ENCODE measurements around the gene MEIS1. TPM values are rescaled to one million over a fixed set of nuclear protein-coding genes. Genes with fewer than 3 reads are reported as not detected.
A peak's percentile ranks its signal among the peaks of the same experiment; 100 is the strongest.

Gene MEIS1
- total and polyA plus RNA-seq, 2 donors from 2014 or later: 7.3 to 36.7 TPM

GRCh38 chr2:66536997-66537396 is 102.1 kb downstream of the MEIS1 start:
- no peak for TF ChIP-seq CTCF (IDR thresholded peaks at IDR 0.05; ENCODE audit: borderline replicate concordance, extremely low read depth, insufficient read depth)
- FAIRE-seq (no peak), DNase-seq (peak in 2 of 5 donors; percentile 47 to 59)
- Histone ChIP-seq H3K27ac (ENCODE audit: low read depth in 2 of 2, low read length in 2 of 2) (no peak overlapping the region), H3K36me3 (ENCODE audit: control insufficient read depth in 2 of 3, insufficient read depth in 3 of 3, low read length in 3 of 3) (no peaks in the 10 kb centered on the region), H3K27me3 (ENCODE audit: control insufficient read depth, insufficient read depth, low read length) (no peaks in the 10 kb centered on the region), H3K9me3 (ENCODE audit: control insufficient read depth in 2 of 3, insufficient read depth in 1 of 3, low read length in 3 of 3) (no peaks in the 10 kb centered on the region), H3K9ac (ENCODE audit: low read length in 3 of 3) (no peak overlapping the region), H3K4me1 (ENCODE audit: control insufficient read depth in 2 of 3, insufficient read depth in 2 of 3, low read depth in 1 of 3, low read length in 3 of 3) (peaks cover 2 to 30% (median 3%) of the 10 kb centered on the region in 3 donors), H3K4me3 (ENCODE audit: low read length in 3 of 3) (no peak overlapping the region)
- intact Hi-C loops (cut with DNase I): no loop called here

GRCh38 chr2:66538291-66538690 is 103.4 kb downstream of the MEIS1 start:
- intact Hi-C loops (cut with DNase I): no loop called here
- no peak overlapping the region for H3K9ac ChIP-seq (ENCODE audit: low read length in 3 of 3)
- no peaks in the 10 kb centered on the region for H3K36me3 ChIP-seq (ENCODE audit: control insufficient read depth in 2 of 3, insufficient read depth in 3 of 3, low read length in 3 of 3)
- H3K4me3 ChIP-seq (ENCODE audit: low read length in 3 of 3): no peak overlapping the region
- H3K27me3 ChIP-seq (ENCODE audit: control insufficient read depth, insufficient read depth, low read length): peaks cover 2% of the 10 kb centered on the region
- peaks cover 2 to 30% (median 3%) of the 10 kb centered on the region in 3 donors for H3K4me1 ChIP-seq (ENCODE audit: control insufficient read depth in 2 of 3, insufficient read depth in 2 of 3, low read depth in 1 of 3, low read length in 3 of 3)
- TF ChIP-seq CTCF (IDR thresholded peaks at IDR 0.05; ENCODE audit: borderline replicate concordance, extremely low read depth, insufficient read depth): no peak
- no peak overlapping the region for H3K27ac ChIP-seq (ENCODE audit: low read depth in 2 of 2, low read length in 2 of 2)
- FAIRE-seq: no peak
- no peaks in the 10 kb centered on the region for H3K9me3 ChIP-seq (ENCODE audit: control insufficient read depth in 2 of 3, insufficient read depth in 1 of 3, low read length in 3 of 3)
- DNase-seq: no peak

- peaks cover 2% of the 10 kb centered on the region for H3K27me3 ChIP-seq (ENCODE audit: control insufficient read depth, insufficient read depth, low read length)
- no peaks in the 10 kb centered on the region for H3K9me3 ChIP-seq (ENCODE audit: control insufficient read depth in 2 of 3, insufficient read depth in 1 of 3, low read length in 3 of 3)
- TF ChIP-seq CTCF (IDR thresholded peaks at IDR 0.05; ENCODE audit: borderline replicate concordance, extremely low read depth, insufficient read depth): no peak
- intact Hi-C loops (cut with DNase I): no loop called here
- no peak overlapping the region for H3K9ac ChIP-seq (ENCODE audit: low read length in 3 of 3)
- no peak overlapping the region for H3K4me3 ChIP-seq (ENCODE audit: low read length in 3 of 3)
- H3K27ac ChIP-seq (ENCODE audit: low read depth in 2 of 2, low read length in 2 of 2): no peak overlapping the region
- FAIRE-seq (no peak), DNase-seq (peak in 1 of 5 donors; percentile 42)
- peaks cover 0 to 2% (median 0%) of the 10 kb centered on the region in 3 donors for H3K36me3 ChIP-seq (ENCODE audit: control insufficient read depth in 2 of 3, insufficient read depth in 3 of 3, low read length in 3 of 3)
- peaks cover 2 to 36% (median 3%) of the 10 kb centered on the region in 3 donors for H3K4me1 ChIP-seq (ENCODE audit: control insufficient read depth in 2 of 3, insufficient read depth in 2 of 3, low read depth in 1 of 3, low read length in 3 of 3)
Observed at GRCh38 chr2:66539452-66539851, 104.5 kb downstream of the MEIS1 start.

- intact Hi-C loops (cut with DNase I): no loop called here
- no peak for TF ChIP-seq CTCF (IDR thresholded peaks at IDR 0.05; ENCODE audit: borderline replicate concordance, extremely low read depth, insufficient read depth)
- Histone ChIP-seq H3K4me1 (ENCODE audit: control insufficient read depth in 2 of 3, insufficient read depth in 2 of 3, low read depth in 1 of 3, low read length in 3 of 3) (peaks cover 0 to 37% (median 4%) of the 10 kb centered on the region in 3 donors), H3K9ac (ENCODE audit: low read length in 3 of 3) (no peak overlapping the region), H3K4me3 (ENCODE audit: low read length in 3 of 3) (no peak overlapping the region), H3K36me3 (ENCODE audit: control insufficient read depth in 2 of 3, insufficient read depth in 3 of 3, low read length in 3 of 3) (peaks cover 0 to 2% (median 0%) of the 10 kb centered on the region in 3 donors), H3K27me3 (ENCODE audit: control insufficient read depth, insufficient read depth, low read length) (peaks cover 2% of the 10 kb centered on the region), H3K27ac (ENCODE audit: low read depth in 2 of 2, low read length in 2 of 2) (no peak overlapping the region), H3K9me3 (ENCODE audit: control insufficient read depth in 2 of 3, insufficient read depth in 1 of 3, low read length in 3 of 3) (no peaks in the 10 kb centered on the region)
- DNase-seq: no peak
- FAIRE-seq: no peak
Observed at GRCh38 chr2:66541646-66542045, 106.7 kb downstream of the MEIS1 start.

Data from kidney (tissue), 14 donors.